D721Med (cell line): ENCODE data around the gene PRKN.

Experiments used
- DNase-seq: peaks from one replicate; pipeline ENCODE4 v3.0.0; 2011; ENCODE audit warnings: low spot score; ENCODE audit not compliant: insufficient read length
- FAIRE-seq: peaks from 2 replicates; lab custom pipeline; 2011; peaks lifted over from hg19 to GRCh38; lab: Jason Lieb, UNC
- TF ChIP-seq, protein P1 (sequence below): IDR thresholded peaks from 2 replicates; pipeline ENCODE4 v1.5.1; 2012; ENCODE audit warnings: mild to moderate bottlenecking, control low read depth; ENCODE audit not compliant: insufficient read depth; ENCODE audit errors: missing control alignments

The PRKN gene

DNA sequence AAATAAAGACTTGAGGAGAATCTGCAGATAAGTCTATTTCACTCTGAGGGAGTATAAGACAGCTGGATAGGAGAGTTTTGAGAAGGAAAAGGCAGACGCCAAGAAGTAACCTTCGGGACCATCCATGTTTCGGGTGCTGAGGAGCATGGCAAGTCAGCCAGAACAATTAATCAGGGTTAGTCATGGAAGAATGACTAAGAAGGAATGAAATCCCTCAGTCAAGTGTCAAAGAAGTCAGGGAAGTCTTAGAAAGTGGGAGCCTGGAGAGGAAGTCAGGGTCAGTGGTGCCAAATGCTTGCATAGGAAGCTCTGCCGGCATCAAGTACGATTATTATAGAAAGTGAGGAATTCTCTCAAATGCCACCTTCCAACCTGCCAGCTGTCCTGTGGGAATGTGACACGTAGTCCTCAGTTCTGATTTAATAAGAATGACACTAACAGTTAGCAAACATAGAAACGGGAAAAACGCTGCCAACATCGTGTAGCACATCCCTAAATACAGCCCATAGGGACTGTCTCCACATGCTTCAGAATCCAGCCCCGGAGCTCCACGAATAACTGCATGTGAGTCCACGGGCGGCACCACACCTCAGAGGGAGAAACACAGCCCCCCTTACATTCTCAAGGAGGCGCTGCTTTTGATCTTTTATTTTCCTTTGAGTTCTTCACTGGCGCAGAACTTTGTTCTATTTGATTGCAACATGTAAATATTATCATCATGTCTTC, 602.7 kb downstream of the PRKN start:
- DNase-seq (no peak), FAIRE-seq (no peak)
- TF ChIP-seq, protein P1, sequence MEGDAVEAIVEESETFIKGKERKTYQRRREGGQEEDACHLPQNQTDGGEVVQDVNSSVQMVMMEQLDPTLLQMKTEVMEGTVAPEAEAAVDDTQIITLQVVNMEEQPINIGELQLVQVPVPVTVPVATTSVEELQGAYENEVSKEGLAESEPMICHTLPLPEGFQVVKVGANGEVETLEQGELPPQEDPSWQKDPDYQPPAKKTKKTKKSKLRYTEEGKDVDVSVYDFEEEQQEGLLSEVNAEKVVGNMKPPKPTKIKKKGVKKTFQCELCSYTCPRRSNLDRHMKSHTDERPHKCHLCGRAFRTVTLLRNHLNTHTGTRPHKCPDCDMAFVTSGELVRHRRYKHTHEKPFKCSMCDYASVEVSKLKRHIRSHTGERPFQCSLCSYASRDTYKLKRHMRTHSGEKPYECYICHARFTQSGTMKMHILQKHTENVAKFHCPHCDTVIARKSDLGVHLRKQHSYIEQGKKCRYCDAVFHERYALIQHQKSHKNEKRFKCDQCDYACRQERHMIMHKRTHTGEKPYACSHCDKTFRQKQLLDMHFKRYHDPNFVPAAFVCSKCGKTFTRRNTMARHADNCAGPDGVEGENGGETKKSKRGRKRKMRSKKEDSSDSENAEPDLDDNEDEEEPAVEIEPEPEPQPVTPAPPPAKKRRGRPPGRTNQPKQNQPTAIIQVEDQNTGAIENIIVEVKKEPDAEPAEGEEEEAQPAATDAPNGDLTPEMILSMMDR, result no peak

DNA sequence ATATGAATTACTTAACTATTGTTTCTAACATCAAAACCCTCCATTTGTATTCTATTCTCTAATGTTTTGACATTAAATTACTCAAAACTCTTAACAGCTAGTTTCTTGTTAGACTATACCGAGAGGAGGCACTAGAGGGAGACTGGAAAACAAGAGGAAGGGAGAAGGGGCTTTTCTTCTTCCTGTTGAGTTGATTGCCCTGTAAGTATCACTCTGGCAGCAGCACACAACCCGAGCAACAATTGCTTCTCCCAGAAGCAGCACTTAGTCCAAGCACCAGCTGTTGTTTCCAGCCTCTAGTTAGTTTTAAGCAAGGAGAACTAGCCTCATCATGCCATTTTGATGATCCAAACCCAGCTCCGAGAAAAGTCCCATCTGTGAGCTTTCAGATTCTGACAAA, 603.8 kb downstream of the PRKN start:
- DNase-seq (no peak), FAIRE-seq (no peak)
- TF ChIP-seq, protein P1, result no peak

- TF ChIP-seq, protein P1, result no peak
- FAIRE-seq (no peak), DNase-seq (no peak)
Measured at GRCh38 chr6:162119341-162119740, 608.2 kb downstream of the PRKN start.

- FAIRE-seq (no peak), DNase-seq (no peak)
- TF ChIP-seq, protein P1, result no peak
Measured at GRCh38 chr6:162118706-162119105, 608.9 kb downstream of the PRKN start.

GRCh38 chr6:162116902-162117525, 610.6 kb downstream of the PRKN start:
- no peak for DNase-seq
- TF ChIP-seq, protein P1, result no peak
- FAIRE-seq, result no peak

DNA sequence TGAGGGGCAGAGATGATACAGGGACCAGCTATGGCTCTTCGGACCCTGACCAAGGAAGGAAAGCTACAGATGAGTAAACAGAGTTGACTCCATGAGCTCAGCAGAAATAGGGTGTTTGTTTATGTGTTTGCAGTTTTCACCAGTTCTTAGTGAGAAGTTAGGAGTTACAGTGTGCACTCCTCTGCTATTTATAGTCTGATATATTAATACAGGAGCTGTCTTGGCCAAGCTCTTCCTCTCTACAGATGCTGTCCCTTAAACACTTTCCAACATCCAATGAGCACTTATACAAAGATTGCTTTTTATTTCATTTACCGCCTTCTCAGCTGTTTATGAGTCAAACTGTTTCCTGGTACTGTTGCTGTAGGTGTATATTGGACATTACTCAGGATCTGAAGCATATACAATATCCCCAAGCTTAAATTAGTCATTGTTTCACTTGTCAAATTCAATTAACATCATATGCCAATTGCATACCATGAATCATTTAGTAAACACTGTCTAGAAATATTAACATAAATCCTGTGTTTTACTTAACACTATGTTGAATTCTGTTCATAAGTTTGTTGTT, 618.0 kb downstream of the PRKN start:
- FAIRE-seq (no peak), DNase-seq (no peak)
- TF ChIP-seq, protein P1, result no peak

GRCh38 chr6:162108041-162108440, 619.5 kb downstream of the PRKN start:
- no peak for FAIRE-seq

More at GRCh38 chr6:162108041-162108440, 619.5 kb downstream of the PRKN start:
- DNase-seq, result no peak
- TF ChIP-seq, protein P1, result no peak
